IMR-90 (cell line): ENCODE results near the gene LDLRAD3.

Experiments used
- BHLHE40 ChIP-seq: fragments of 150-350 bp; IDR thresholded peaks from 2 replicates; pipeline ENCODE4 v1.6.1; 2016; ENCODE audit warnings: mild to moderate bottlenecking, low read depth, low read length
- CEBPB ChIP-seq: IDR thresholded peaks from 2 replicates; pipeline ENCODE4 v1.6.1; 2012; ENCODE audit warnings: low read depth, low read length, improper control_type of control experiment
- CTCF ChIP-seq: conservative IDR thresholded peaks from 2 replicates; pipeline ENCODE4 v1.5.1; 2012; ENCODE audit warnings: mild to moderate bottlenecking, low read depth, low read length, improper control_type of control experiment
- ELK1 ChIP-seq: fragments of 150-350 bp; IDR thresholded peaks from 2 replicates; pipeline ENCODE4 v1.6.1; 2016; ENCODE audit warnings: low read depth, mild to moderate bottlenecking, low read length, moderate library complexity, borderline replicate concordance
- FOS ChIP-seq: fragments of 150-350 bp; IDR thresholded peaks from 2 replicates; pipeline ENCODE4 v1.6.1; 2016; ENCODE audit warnings: low read depth, low read length
- MAFK ChIP-seq: IDR thresholded peaks from 2 replicates; pipeline ENCODE4 v1.6.1; 2012; ENCODE audit warnings: low read depth, low read length, improper control_type of control experiment
- MAZ ChIP-seq: IDR thresholded peaks from 2 replicates; pipeline ENCODE4 v1.6.1; 2012; ENCODE audit warnings: low read depth, mild to moderate bottlenecking, low read length, improper control_type of control experiment, moderate library complexity, borderline replicate concordance
- POLR2A ChIP-seq: IDR thresholded peaks from 2 replicates; pipeline ENCODE4 v1.6.1; 2012; ENCODE audit warnings: mild to moderate bottlenecking, low read depth, low read length
- RAD21 ChIP-seq: IDR thresholded peaks from 2 replicates; pipeline ENCODE4 v1.6.1; 2012; ENCODE audit warnings: low read length, improper control_type of control experiment
- RCOR1 ChIP-seq: IDR thresholded peaks from 2 replicates; pipeline ENCODE4 v1.6.1; 2012; ENCODE audit warnings: mild to moderate bottlenecking, low read length, improper control_type of control experiment; ENCODE audit not compliant: insufficient replicate concordance
- SMC3 ChIP-seq: fragments of 150-350 bp; IDR thresholded peaks from 2 replicates; pipeline ENCODE4 v1.6.1; 2016; ENCODE audit warnings: low read depth, mild to moderate bottlenecking, antibody characterized with exemption, low read length, moderate library complexity

- TF ChIP-seq CTCF (no peak), POLR2A (no peak), MAFK (no peak), RCOR1 (no peak), RAD21 (no peak), MAZ (no peak), SMC3 (no peak), CEBPB (no peak), ELK1 (no peak), FOS (no peak), BHLHE40 (no peak)
These were observed 189.1 kb downstream of the LDLRAD3 start for GRCh38 chr11:36132940-36133339.
